GM18520 (cell line): Measurements from ENCODE around the gene OR5M8.

Source experiments
- ATAC-seq: cut with Tn5 transposase; IDR thresholded peaks from one replicate; pipeline ENCODE4 v1.9.1; 2021; ENCODE audit not compliant: unreplicated experiment

The OR5M8 gene

GRCh38 chr11:56491270-56491669, at the start of gene OR5M8:
OR5M8 (minus strand) TSS chr11:56491370; CDS start chr11:56491370, 0 bp downstream.
- ATAC-seq: no peak

DNA sequence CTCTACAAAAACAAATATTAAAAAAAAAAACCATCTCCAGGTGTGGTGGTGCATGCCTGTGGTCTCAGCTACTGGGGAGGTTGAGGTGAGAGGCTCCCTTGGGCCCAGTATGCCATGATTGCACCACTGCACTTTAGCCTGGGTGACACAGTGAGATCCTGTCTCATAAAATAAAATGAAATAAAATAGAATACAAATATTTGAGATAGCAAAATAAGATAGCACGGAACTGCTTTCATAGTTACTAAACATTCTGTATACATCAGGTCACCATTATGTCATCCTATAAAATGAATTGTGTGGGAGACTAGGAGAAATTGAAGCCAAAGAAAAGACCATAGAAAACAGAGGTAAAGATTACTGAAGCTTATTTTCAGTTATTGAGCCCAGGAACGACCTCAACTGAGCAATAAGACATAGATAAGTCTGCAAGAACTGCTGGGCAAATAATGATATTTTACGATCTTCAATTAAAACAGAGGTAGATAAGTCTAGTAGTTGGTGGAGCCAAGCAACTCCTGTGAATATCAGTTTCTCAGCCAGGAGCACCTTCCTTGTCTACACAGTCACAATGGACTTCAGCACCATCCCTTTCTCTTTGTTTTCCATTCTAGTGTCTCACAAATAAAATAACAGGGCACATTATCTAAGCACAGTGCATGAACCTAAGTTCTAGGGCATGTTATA, 42.0 kb upstream of the OR5M8 start:
- ATAC-seq: no peak

GRCh38 chr11:56531856-56532255, 40.7 kb upstream of the OR5M8 start:
- no peak for ATAC-seq

DNA sequence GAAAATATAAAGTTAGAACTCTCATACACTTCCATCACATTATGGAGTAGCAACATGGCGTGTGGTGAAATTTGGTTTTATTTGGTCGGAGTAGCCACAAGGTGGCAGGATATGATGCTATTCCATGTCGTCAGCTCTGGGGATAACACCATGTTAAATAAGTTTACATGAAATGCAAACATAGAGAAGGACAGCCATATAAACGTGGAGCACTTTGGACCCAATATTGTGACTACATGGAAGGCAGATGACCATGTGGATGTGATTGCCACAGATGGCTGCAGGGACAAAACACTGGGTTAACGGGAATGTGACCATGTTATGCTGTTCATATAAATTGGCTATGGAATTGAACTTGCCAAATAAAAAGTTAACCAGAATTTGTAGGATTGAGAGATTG, 30.8 kb upstream of the OR5M8 start:
- ATAC-seq: no peak

GRCh38 chr11:56513280-56513679, 22.1 kb upstream of the OR5M8 start:
- ATAC-seq: no peak

DNA sequence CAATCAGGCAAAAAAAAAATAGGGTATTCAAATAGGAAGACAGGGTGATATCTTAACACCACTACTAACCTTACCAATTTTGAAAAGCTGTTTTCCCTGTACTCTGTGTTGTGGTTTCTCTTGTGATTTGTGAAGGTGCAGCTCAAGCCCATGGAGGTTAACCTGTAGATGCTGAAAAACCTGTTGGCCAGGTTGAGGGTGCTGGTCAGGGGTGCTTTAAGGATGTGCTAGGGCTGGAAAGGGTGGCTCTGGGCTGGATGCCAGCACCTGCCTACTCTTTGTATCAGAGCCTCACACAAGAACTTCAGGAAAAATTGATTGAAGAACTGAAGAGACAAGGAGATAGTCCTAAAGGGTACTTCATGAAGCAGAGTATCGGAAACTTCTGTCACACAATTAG, 18.3 kb upstream of the OR5M8 start:
- no peak for ATAC-seq

DNA sequence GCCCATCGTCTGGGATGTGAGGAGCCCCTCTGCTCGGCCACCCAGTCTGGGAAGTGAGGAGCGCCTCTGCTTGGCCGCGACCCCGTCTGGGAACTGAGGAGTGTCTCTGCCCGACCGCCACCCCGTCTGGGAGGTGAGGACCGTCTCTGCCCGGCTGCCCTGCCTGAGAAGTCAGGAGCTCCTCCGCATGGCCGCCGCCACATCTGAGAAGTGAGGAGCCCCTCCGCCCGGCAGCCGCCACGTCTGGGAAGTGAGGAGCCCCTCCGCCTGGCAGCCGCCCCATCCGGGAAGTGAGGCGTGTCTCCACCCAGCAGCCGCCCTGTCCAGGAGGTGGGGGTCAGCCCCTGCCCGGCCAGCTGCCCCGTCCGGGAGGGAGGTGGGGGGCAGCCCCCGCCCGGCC, 5.8 kb upstream of the OR5M8 start:
- no peak for ATAC-seq

DNA sequence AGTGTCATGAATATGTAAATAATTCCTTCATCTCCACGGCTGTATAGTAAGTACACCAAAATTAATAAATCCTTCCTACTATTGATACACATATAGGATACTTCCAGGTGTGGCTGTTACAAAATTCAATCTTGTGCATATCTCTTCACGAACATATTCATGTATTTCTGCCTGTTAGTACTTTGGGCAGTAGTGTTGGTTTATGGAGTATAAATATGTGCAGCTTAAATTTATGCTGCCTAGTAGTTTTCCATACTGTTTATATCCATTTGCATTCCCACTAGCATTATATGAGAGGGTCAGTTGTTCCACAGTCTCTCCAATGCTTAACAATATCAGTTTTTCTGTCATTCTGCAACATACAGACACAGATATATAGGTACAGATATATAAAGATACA, 3.9 kb upstream of the OR5M8 start:
- no peak for ATAC-seq

GRCh38 chr11:56486801-56487200, 4.4 kb downstream of the OR5M8 start:
- ATAC-seq: no peak

DNA sequence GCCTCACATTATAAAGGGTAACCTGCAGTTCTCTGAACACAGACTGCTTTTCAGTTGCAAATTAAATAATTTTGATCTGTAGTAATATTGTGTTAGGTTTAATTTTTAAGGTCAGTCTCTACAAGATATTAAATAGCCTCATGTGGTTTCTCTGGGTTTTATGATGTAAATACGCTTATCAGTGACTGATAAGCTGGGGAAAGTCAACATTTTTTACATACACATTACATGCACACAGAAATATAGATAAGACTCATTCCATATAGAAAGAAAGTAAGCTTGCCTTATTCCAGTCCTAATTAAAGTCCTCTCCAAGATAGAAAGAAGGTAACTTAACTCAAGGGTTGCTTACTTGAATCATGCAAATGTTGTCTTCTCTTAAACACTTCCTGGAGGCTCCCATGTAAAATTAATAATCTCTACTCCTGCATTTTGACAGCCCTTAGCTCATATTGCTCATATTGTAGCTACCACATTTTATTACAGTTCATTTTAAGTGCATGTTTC, 16.4 kb downstream of the OR5M8 start:
- no peak for ATAC-seq

DNA sequence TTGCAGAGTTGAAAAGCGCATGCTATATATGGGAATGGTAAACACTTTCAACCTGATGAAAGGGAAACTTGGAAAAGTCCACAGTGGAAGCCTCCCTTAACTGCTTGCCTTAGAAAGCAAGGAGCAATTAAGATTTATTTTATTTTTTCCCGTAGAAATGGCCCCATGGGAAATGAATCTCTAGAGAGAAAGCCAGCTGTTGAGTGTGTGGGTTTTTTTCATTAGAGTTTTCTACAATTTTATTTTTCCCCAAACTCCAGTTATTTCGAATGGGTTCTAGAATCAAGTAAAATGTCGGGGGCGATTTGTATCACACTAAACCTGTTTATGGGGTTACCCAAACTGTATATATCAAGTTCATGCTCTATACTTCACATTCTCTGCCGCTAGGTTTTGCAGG, 17.9 kb downstream of the OR5M8 start, which contains the start of gene OR5M3:
OR5M3 (minus strand) TSS at position 101 of the 400 bp plus-strand sequence. CDS start 2,855 bp downstream, outside the sequence.
- ATAC-seq: no peak

DNA sequence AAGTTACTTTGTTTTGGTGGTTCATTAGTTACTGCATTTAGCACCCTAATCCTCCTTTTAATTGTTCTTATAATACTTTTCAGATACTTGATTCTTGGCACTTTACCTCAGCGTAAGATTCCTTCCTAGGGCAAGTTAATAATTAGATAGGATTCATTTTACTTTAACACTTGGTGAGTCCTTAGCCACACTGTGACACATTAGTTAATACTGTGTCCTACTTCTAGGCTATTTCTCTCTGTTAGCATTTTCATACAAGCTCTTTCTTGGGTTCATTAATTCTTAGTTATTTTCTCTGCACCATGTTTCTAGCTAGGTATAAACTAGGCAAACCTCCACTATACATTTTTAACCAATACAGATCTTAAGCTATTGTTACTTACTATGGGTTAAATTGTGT, 34.1 kb downstream of the OR5M8 start:
- ATAC-seq: no peak

DNA sequence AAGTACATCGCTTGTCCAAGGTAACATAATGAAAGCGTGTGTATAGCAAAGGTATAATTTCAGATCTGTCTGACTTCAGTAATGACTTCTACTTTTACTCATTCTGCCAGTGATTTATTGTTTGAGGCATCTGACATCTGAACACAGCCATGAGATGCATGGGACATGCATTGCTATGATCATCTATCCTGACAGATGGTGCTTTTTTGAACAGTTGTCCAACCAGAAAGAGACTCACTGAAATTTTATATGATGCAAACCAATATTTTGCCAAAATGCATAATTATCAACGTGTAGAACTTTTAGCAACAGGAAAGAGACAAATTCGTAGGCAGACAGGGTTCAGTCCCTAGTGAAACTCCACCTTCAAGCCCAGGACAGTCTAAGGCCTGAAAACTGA, 37.6 kb downstream of the OR5M8 start:
- ATAC-seq: no peak
